Endothelial cell of umbilical vein (primary cell): ENCODE results near the gene SLC8A2. TPM values are rescaled to one million over a fixed set of nuclear protein-coding genes. Genes with fewer than 3 reads are reported as not detected.

ENCODE experiments used
- BruUV-seq: library from RNA; stranded (reverse); fragments of 400-500 nt; replicated peaks from 2 replicates; lab custom pipeline; 2021; lab: Mats Ljungman, UMichigan
- CTCF ChIA-PET: fragments of 300-600, 350-600 bp; sonication (Branson Sonifier 250); formaldehyde crosslinking; loops from one replicate; lab custom pipeline; 2021; ENCODE audit warnings: antibody characterized with exemption, inconsistent platforms; lab: Charles Lee
- POLR2A ChIA-PET: fragments of 300-600, 350-600 bp; sonication (Branson Sonifier 250); formaldehyde crosslinking; loops from one replicate; lab custom pipeline; 2021; ENCODE audit warnings: antibody characterized with exemption, inconsistent platforms; lab: Charles Lee
- DNase-seq: peaks from one replicate; pipeline ENCODE4 v3.0.0-alpha.2; 2011; ENCODE audit warnings: low read depth, low spot score
- FAIRE-seq: peaks from 2 replicates; lab custom pipeline; 2011; peaks lifted over from hg19 to GRCh38; lab: Jason Lieb, UNC
- H2AFZ ChIP-seq: 2 replicates; pipeline ENCODE4 v1.6.0; 2012; ENCODE audit warnings: low read depth, low read length, control low read depth, inconsistent platforms
- H3K27ac ChIP-seq: 2 replicates; pipeline ENCODE4 v1.5.1; 2011; ENCODE audit warnings: low read depth, mild to moderate bottlenecking, control low read depth, low read length, moderate library complexity; ENCODE audit not compliant: insufficient read depth
- H3K27me3 ChIP-seq, 2 experiments: 2 replicates each; pipeline versions ENCODE4 v1.6.0 to v1.6.1; 2011; ENCODE audit warnings: low read length in 2 of 2, mixed read lengths in 1 of 2; ENCODE audit not compliant: control insufficient read depth in 2 of 2, insufficient read depth in 2 of 2
- H3K36me3 ChIP-seq, 2 experiments: 2 replicates in 1 of 2; 3 replicates in 1 of 2; pipeline ENCODE4 v1.5.1; 2011; ENCODE audit warnings: low read length in 2 of 2, mild to moderate bottlenecking in 1 of 2, moderate library complexity in 1 of 2; ENCODE audit not compliant: control insufficient read depth in 2 of 2, insufficient read depth in 2 of 2; ENCODE audit errors: extremely low read depth in 1 of 2
- H3K4me1 ChIP-seq: 3 replicates; pipeline ENCODE4 v1.5.1; 2011; ENCODE audit warnings: mild to moderate bottlenecking, low read length; ENCODE audit not compliant: control insufficient read depth, insufficient read depth; ENCODE audit errors: extremely low read depth
- H3K4me2 ChIP-seq: 2 replicates; pipeline ENCODE4 v1.6.1; 2011; ENCODE audit warnings: low read length, control low read depth, mixed read lengths; ENCODE audit not compliant: insufficient read depth
- H3K4me3 ChIP-seq, 3 experiments: fragments of 200-600 bp in 1 of 3; sonication (generic), shearing (Covaris generic) in 1 of 3; replicated peaks in 1 of 3; 2 replicates each; pipeline ENCODE4 v1.5.1; 2011 to 2016; ENCODE audit warnings: control low read depth in 3 of 3, low read length in 3 of 3, mild to moderate bottlenecking in 2 of 3, inconsistent platforms in 1 of 3, low read depth in 1 of 3, moderate library complexity in 1 of 3; ENCODE audit not compliant: insufficient read depth in 1 of 3
- H3K79me2 ChIP-seq: 2 replicates; pipeline ENCODE4 v1.6.0; 2012; ENCODE audit warnings: low read length, inconsistent platforms; ENCODE audit not compliant: control insufficient read depth, insufficient read depth
- H3K9ac ChIP-seq: replicated peaks from 2 replicates; pipeline ENCODE3; 2011; ENCODE audit warnings: low read length, control low read depth; ENCODE audit not compliant: insufficient read depth; ENCODE audit errors: extremely low read depth
- H3K9me1 ChIP-seq: replicated peaks from 3 replicates; pipeline ENCODE4 v1.6.0; 2011; ENCODE audit warnings: mild to moderate bottlenecking, low read length; ENCODE audit not compliant: control insufficient read depth, insufficient read depth; ENCODE audit errors: extremely low read depth
- H3K9me3 ChIP-seq: replicated peaks from 2 replicates; pipeline ENCODE4 v1.5.1; 2012; ENCODE audit warnings: low read length, inconsistent platforms; ENCODE audit not compliant: control insufficient read depth, insufficient read depth
- H4K20me1 ChIP-seq: replicated peaks from 2 replicates; pipeline ENCODE3; 2011; ENCODE audit warnings: mild to moderate bottlenecking, low read length; ENCODE audit not compliant: control insufficient read depth, insufficient read depth; ENCODE audit errors: extremely low read depth
- EZH2 ChIP-seq: IDR thresholded peaks from 2 replicates; pipeline ENCODE4 v1.6.1; 2012; ENCODE audit warnings: borderline replicate concordance, low read depth, mild to moderate bottlenecking, moderate library complexity, low read length, inconsistent platforms; ENCODE audit not compliant: severe bottlenecking
- GATA2 ChIP-seq: IDR thresholded peaks from 2 replicates; pipeline ENCODE4 v1.7.0; 2011; ENCODE audit warnings: low read depth, mild to moderate bottlenecking, moderate library complexity, mixed read lengths, low read length; ENCODE audit not compliant: insufficient read length, insufficient read depth
- JUN ChIP-seq: IDR thresholded peaks from 2 replicates; pipeline ENCODE4 v1.6.1; 2011; ENCODE audit warnings: borderline replicate concordance, low read depth; ENCODE audit not compliant: insufficient read length, insufficient read depth
- MAX ChIP-seq: IDR thresholded peaks from 2 replicates; pipeline ENCODE4 v1.6.1; 2011; ENCODE audit not compliant: insufficient read depth, insufficient read length
- POLR2A ChIP-seq: IDR thresholded peaks from 2 replicates; pipeline ENCODE4 v1.6.1; 2012; ENCODE audit warnings: low read depth, mild to moderate bottlenecking, control low read depth, low read length
- POLR2AphosphoS5 ChIP-seq: IDR thresholded peaks from 2 replicates; pipeline ENCODE4 v1.6.1; 2012; ENCODE audit warnings: low read depth, mild to moderate bottlenecking, control low read depth, low read length, moderate library complexity; ENCODE audit not compliant: insufficient read depth
- dilution Hi-C: fragments of 300-500 bp; cut with MboI; formaldehyde crosslinking; loops from one replicate; pipeline ENCODE4 v1.15.0; 2019; ENCODE audit warnings: low sequenced_read_pairs; ENCODE audit not compliant: extremely low pct_ligation_motif_present
- intact Hi-C: fragments of 100-400 bp; cut with micrococcal nuclease; formaldehyde crosslinking; loops from one replicate; pipeline ENCODE4 v1.10.0; 2022
- polyA plus RNA-seq, 4 experiments: library from polyadenylated mRNA; depleted of rRNA in 3 of 4; stranded (reverse) in 3 of 4; unstranded in 1 of 4; fragments of >200 nt; gene quantifications; 2 replicates each; pipeline versions ENCODE4 v1.2.1 to v1.2.3, GENCODE V29; 2011 to 2012; ENCODE audit warnings: missing spikeins in 1 of 4
- total RNA-seq: library from RNA; stranded (reverse); gene quantifications from 2 replicates; pipeline ENCODE4 v1.2.3, GENCODE V29; 2021

SLC8A2 gene
- total and polyA plus RNA-seq, 2 donors (not counting 3 experiments of a cell fraction or from before 2014, with no cell fraction given), result not detected

GRCh38 chr19:47514869-47515588 is 43.3 kb upstream of the SLC8A2 start, which contains the start of gene NAPA:
Gene NAPA (minus strand): TSS chr19:47515063. CDS start chr19:47514940, 123 bp downstream.
- no peaks in the 10 kb centered on the region for H3K9me1 ChIP-seq
- H3K36me3 ChIP-seq, result no peaks in the 10 kb centered on the region
- peaks cover 22% of the 10 kb centered on the region for H3K4me1 ChIP-seq
- peak within 1 kb of the TSS; percentile 60 for H3K4me2 ChIP-seq
- FAIRE-seq, result peak; percentile 100
- no peaks in the 10 kb centered on the region for H3K27me3 ChIP-seq
- intact Hi-C loops (loop anchor here (1.0 to 2.0 kb wide), 7 partner anchors 31 to 228 kb away; partner anchors contain the start of gene KPTN), dilution Hi-C loops (no loop called here)
- ChIA-PET CTCF (interaction anchor here (0.7 to 2.0 kb wide), 25 partner anchors 8 to 354 kb away, joined by 3 to 20 read pairs (median 5); partner anchors contain the start of genes EHD2 and KPTN), POLR2A (interaction anchor here (0.7 to 1.2 kb wide), 2 partner anchors 85 to 86 kb away, joined by 5 to 6 read pairs; no protein-coding TSS in a partner anchor)
- BruUV-seq, result no TSS peak
- peak within 1 kb of the TSS; percentile 63 to 90 (median 83) for H3K4me3 ChIP-seq
- peak; percentile 87 for TF ChIP-seq POLR2AphosphoS5
- TF ChIP-seq POLR2A, result peak; percentile 90
- TF ChIP-seq MAX, result peak; percentile 95
- TF ChIP-seq GATA2, result no peak
- no peaks in the 10 kb centered on the region for H3K9me3 ChIP-seq
- peaks cover 42% of the 10 kb centered on the region for H3K79me2 ChIP-seq
- peak; percentile 100 for DNase-seq
- H3K27ac ChIP-seq, result peak within 1 kb of the TSS; percentile 85
- peak within 1 kb of the TSS; percentile 98 for H3K9ac ChIP-seq
- no peaks in the 10 kb centered on the region for H4K20me1 ChIP-seq
- peak within 1 kb of the TSS; percentile 68 for H2AFZ ChIP-seq

GRCh38 chr19:47514151-47514868 is 42.6 kb upstream of the SLC8A2 start:
- peak overlapping the region; percentile 98 for H3K9ac ChIP-seq
- no peaks in the 10 kb centered on the region for H3K27me3 ChIP-seq
- peak overlapping the region; percentile 85 for H3K27ac ChIP-seq
- intact Hi-C loops (loop anchor here (2.0 kb wide), 1 partner anchor 86 kb away; no protein-coding TSS in a partner anchor), dilution Hi-C loops (no loop called here)
- CTCF ChIA-PET, result interaction anchor here (1.7 kb wide), 1 partner anchor 77 kb away, joined by 5 read pairs; no protein-coding TSS in a partner anchor
- peak; percentile 55 for FAIRE-seq
- no peaks in the 10 kb centered on the region for H3K9me3 ChIP-seq
- DNase-seq, result no peak
- peak overlapping the region; percentile 58 for H2AFZ ChIP-seq
- H3K4me2 ChIP-seq, result peak overlapping the region; percentile 60
- BruUV-seq, result TSS peak; percentile 71
- no peaks in the 10 kb centered on the region for H3K9me1 ChIP-seq
- TF ChIP-seq POLR2AphosphoS5 (no peak), MAX (no peak), POLR2A (no peak), JUN (no peak), EZH2 (no peak)
- peaks cover 47% of the 10 kb centered on the region for H3K79me2 ChIP-seq
- POLR2A ChIA-PET, result no interaction called here
- peak overlapping the region; percentile 63 to 90 (median 83) for H3K4me3 ChIP-seq
- no peaks in the 10 kb centered on the region for H3K36me3 ChIP-seq
- peaks cover 28% of the 10 kb centered on the region for H3K4me1 ChIP-seq
- H4K20me1 ChIP-seq, result no peaks in the 10 kb centered on the region
